T-helper 1 cell treated with Interleukin-12 subunit alpha and Interleukin-12 subunit beta and Interleukin-4 antibody, amounts not matched to agents 30 μg/mL and 1 μg/mL, for 36 hours (primary cell): ENCODE measurements around the gene HSD17B10.

Experiments
- H3K27ac Mint-ChIP-seq: one replicate; pipeline ENCODE4 v1.8.0; 2021; ENCODE audit warnings: mild to moderate bottlenecking, mixed read lengths
- H3K27me3 Mint-ChIP-seq: one replicate; pipeline ENCODE4 v1.8.0; 2021; ENCODE audit warnings: low read depth, mixed read lengths
- H3K36me3 Mint-ChIP-seq: one replicate; pipeline ENCODE4 v1.8.0; 2021; ENCODE audit warnings: low read depth, mixed read lengths
- H3K4me1 Mint-ChIP-seq: one replicate; pipeline ENCODE4 v1.8.0; 2021; ENCODE audit warnings: low read depth, mixed read lengths
- H3K4me3 Mint-ChIP-seq: one replicate; pipeline ENCODE4 v1.8.0; 2021; ENCODE audit warnings: mild to moderate bottlenecking, moderate library complexity, mixed read lengths
- H3K9me3 Mint-ChIP-seq: one replicate; pipeline ENCODE4 v1.8.0; 2021; ENCODE audit warnings: mixed read lengths

Gene HSD17B10

DNA sequence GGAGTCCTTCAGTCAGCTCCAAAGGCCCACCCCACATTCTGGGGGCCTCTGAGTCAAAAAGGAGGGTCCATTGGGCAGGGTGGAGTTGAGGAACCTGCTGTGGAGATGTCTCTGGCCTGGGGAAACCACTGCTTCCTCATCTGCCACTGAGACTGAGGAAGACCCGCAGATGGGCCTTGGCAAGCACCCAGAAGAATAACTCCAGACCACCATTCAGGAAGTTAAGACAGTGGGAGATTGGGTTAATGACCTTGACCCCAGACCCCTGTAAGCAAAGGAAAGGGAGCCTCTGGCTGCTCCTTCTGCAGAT lies 8.1 kb upstream of the HSD17B10 start:
- H3K4me1 Mint-ChIP-seq = peaks cover 17% of the 10 kb centered on the region
- H3K36me3 Mint-ChIP-seq = peaks cover 1% of the 10 kb centered on the region
- no peaks in the 10 kb centered on the region for H3K27me3 Mint-ChIP-seq
- no peak overlapping the region for H3K27ac Mint-ChIP-seq
- H3K4me3 Mint-ChIP-seq = no peak overlapping the region
- no peaks in the 10 kb centered on the region for H3K9me3 Mint-ChIP-seq

GRCh38 chrX:53441531-53442321 lies 7.6 kb upstream of the HSD17B10 start:
- H3K27me3 Mint-ChIP-seq = no peaks in the 10 kb centered on the region
- peak overlapping the region; percentile 82 for H3K4me3 Mint-ChIP-seq
- H3K36me3 Mint-ChIP-seq = peaks cover 1% of the 10 kb centered on the region
- H3K9me3 Mint-ChIP-seq = no peaks in the 10 kb centered on the region
- peaks cover 17% of the 10 kb centered on the region for H3K4me1 Mint-ChIP-seq
- H3K27ac Mint-ChIP-seq = peak overlapping the region; percentile 80

DNA sequence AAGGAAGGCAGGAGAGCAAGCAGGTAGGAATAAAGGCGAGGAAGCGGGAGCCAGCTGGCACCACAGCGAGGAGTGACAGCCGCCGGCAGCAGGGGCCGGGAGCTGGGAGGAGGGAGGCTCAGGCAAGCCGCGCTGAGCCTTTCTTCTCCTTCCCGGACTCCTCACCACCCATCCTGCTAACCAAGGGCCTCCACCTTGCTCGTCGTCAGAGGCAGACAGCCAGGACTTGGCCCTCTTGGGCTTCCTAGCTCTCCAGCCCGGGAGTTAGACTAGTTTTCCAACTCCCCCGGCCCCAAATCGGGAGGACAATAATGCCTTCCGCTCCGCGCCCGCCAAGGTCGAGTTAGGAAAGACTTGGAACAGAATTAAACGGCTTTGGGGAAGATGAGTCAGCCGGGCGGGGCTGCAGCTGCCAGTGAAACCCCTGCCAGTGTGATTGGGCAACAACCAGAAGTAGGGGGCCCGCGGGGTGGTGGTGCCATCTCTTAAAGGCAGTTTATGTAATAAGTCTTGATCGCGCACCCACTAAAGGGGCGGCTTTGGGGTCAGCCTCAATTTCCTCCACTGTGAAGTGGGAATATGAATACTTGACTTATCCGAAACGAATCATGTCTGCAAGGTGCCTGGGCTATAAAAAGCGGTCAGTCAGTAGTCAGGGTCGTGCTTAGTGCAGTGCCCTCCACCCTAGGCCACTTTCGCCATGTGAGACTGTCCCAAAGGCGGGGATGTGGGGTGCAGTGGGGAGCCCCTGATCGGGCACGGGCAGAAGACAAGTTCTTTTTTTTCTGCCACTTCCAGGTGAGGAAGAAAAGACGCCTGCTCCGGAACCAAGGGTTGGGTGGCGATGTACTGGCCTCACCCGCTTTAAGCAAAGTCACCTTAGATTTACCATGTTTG lies 6.7 kb upstream of the HSD17B10 start:
- Mint-ChIP-seq H3K36me3 (peaks cover 1% of the 10 kb centered on the region), H3K27me3 (no peaks in the 10 kb centered on the region), H3K27ac (peak overlapping the region; percentile 83), H3K4me3 (peak overlapping the region; percentile 82), H3K9me3 (no peaks in the 10 kb centered on the region), H3K4me1 (peaks cover 19% of the 10 kb centered on the region)

- Mint-ChIP-seq H3K9me3 (no peaks in the 10 kb centered on the region), H3K4me3 (peak overlapping the region; percentile 75), H3K4me1 (peaks cover 21% of the 10 kb centered on the region), H3K27ac (peak overlapping the region; percentile 83), H3K27me3 (no peaks in the 10 kb centered on the region), H3K36me3 (peaks cover 1% of the 10 kb centered on the region)
These were observed 5.9 kb upstream of the HSD17B10 start for GRCh38 chrX:53440101-53440500.

DNA sequence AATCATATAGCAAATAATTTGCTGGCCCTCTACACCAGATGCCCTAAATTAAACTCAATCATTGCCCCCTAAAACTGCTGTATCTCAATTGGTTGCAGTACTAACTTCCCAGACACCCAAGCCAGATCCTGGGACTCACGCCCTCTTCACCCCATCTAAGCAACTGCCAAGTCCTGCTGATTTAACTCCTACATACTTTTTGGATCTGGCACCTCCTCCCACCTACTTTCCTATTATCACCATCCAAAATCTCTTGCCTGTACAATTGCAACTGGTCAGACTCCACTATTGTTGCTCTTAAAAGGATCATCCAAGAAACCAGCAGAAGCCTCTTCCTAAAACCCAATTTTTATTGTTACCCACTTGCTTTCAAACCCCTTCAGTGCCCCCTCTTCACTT lies 4.7 kb upstream of the HSD17B10 start:
- Mint-ChIP-seq H3K9me3 (no peaks in the 10 kb centered on the region), H3K4me3 (no peak overlapping the region), H3K27ac (peak overlapping the region; percentile 14), H3K4me1 (peaks cover 28% of the 10 kb centered on the region), H3K36me3 (peaks cover 3% of the 10 kb centered on the region), H3K27me3 (no peaks in the 10 kb centered on the region)

- Mint-ChIP-seq H3K4me3 (no peak overlapping the region), H3K27me3 (no peaks in the 10 kb centered on the region), H3K9me3 (no peaks in the 10 kb centered on the region), H3K4me1 (peaks cover 28% of the 10 kb centered on the region), H3K36me3 (peaks cover 3% of the 10 kb centered on the region), H3K27ac (no peak overlapping the region)
These were observed 4.1 kb upstream of the HSD17B10 start for GRCh38 chrX:53438174-53438831.

GRCh38 chrX:53437206-53437605 lies 3.0 kb upstream of the HSD17B10 start:
- H3K27me3 Mint-ChIP-seq = no peaks in the 10 kb centered on the region
- H3K4me1 Mint-ChIP-seq = peaks cover 28% of the 10 kb centered on the region
- H3K4me3 Mint-ChIP-seq = no peak overlapping the region
- no peaks in the 10 kb centered on the region for H3K9me3 Mint-ChIP-seq
- H3K36me3 Mint-ChIP-seq = peaks cover 3% of the 10 kb centered on the region
- H3K27ac Mint-ChIP-seq = no peak overlapping the region

GRCh38 chrX:53435997-53436396 lies 1.8 kb upstream of the HSD17B10 start:
- peaks cover 7% of the 10 kb centered on the region for H3K36me3 Mint-ChIP-seq
- no peaks in the 10 kb centered on the region for H3K27me3 Mint-ChIP-seq
- H3K4me3 Mint-ChIP-seq = no peak overlapping the region
- H3K9me3 Mint-ChIP-seq = no peaks in the 10 kb centered on the region
- H3K4me1 Mint-ChIP-seq = peaks cover 21% of the 10 kb centered on the region
- H3K27ac Mint-ChIP-seq = no peak overlapping the region

- H3K4me1 Mint-ChIP-seq = peaks cover 8% of the 10 kb centered on the region
- no peaks in the 10 kb centered on the region for H3K27me3 Mint-ChIP-seq
- peaks cover 13% of the 10 kb centered on the region for H3K36me3 Mint-ChIP-seq
- H3K4me3 Mint-ChIP-seq = no peak overlapping the region
- no peak overlapping the region for H3K27ac Mint-ChIP-seq
- no peaks in the 10 kb centered on the region for H3K9me3 Mint-ChIP-seq
These were observed 3.9 kb downstream of the HSD17B10 start for GRCh38 chrX:53430231-53430630.

DNA sequence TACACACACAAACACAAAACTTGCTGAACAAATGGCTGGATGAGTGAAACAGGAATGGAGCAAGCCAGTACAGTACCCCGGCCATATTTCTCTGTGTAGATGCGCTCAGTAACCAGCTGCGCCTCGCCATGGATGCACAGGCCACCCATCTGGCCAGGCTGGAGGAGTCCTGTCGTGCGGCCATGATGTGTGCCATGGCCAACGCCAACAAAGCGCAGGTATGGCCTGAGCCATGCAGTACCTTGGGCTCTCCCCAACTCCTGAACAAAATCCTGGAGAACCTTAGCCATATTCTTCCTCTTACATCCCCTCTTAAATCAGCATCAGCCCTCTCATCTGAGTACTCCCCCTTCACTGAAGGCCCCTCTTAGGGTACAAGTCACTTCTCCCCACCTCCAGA lies 4.4 kb downstream of the HSD17B10 start:
- Mint-ChIP-seq H3K9me3 (no peaks in the 10 kb centered on the region), H3K4me1 (peaks cover 4% of the 10 kb centered on the region), H3K27me3 (no peaks in the 10 kb centered on the region), H3K27ac (no peak overlapping the region), H3K36me3 (peaks cover 13% of the 10 kb centered on the region), H3K4me3 (no peak overlapping the region)

DNA sequence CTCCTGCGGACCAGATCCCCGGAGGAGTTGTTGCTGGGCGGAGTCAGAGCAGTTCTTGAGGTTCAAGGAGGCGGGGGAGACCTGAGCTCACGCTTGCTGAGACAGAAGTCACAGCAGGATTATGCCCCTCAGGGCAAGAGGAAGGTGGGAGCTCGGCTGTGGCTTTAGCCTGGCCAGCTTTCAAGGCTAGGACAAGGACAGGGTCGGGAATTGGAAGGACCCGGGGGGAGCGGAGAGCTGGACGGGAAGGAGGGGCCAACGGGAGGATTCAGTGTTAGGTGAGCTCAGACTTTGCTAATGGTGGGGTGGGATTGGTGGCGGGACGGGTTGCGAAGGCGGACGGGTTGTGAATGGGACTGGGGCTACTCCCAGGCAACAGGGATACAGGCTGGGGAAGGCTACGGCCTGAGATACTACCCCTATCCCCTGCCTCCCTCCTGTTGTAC lies 11.3 kb downstream of the HSD17B10 start, which contains the start of gene RIBC1:
TSS of gene RIBC1 (plus strand) at position 13 of the 446 bp plus-strand sequence. CDS start 3,404 bp downstream, outside the sequence.
- peak within 1 kb of the TSS; percentile 98 for H3K27ac Mint-ChIP-seq
- peaks cover 2% of the 10 kb centered on the region for H3K36me3 Mint-ChIP-seq
- H3K9me3 Mint-ChIP-seq = no peaks in the 10 kb centered on the region
- H3K27me3 Mint-ChIP-seq = no peaks in the 10 kb centered on the region
- peaks cover 26% of the 10 kb centered on the region for H3K4me1 Mint-ChIP-seq
- peak within 1 kb of the TSS; percentile 95 for H3K4me3 Mint-ChIP-seq

DNA sequence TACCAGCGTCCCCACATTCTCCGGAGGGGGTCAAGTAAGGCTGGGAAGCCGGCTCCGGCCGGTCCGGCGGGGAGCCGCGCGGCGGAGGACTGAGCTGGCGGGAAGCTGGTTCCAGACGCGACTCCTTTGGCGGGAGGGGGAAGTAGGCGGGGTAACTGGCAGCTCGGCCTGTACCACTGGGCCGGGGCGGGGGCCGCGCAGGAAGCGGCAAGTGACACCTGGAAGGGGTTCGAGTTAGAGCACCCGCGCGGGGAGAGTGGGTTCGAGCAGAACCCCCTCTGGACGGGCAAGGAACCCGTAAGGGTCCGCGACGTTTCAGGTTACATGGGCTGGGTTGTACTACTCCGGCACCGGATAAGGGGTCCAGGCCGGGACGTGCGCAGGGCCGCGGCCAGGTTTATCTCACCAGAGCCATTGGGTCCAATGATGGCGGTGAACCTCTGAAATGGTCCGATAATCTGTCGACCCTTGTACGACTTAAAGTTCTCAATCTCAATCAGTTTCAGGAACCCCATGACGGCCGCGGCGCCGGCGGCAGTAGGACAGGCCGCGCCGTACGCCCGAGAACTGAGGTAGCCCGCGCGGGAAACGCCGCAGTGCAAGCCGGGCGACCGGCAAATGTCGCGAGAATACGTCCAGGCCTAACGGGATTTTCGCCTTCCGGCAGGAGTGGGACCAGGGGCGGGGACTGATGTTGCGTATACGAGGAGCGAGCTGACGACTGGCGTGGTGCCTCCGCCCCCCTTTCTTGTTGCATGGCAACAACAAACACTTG lies 11.9 kb downstream of the HSD17B10 start, which contains the start of gene SMC1A:
TSS of gene SMC1A (minus strand) at position 569 of the 775 bp plus-strand sequence. CDS start at position 515, 54 bp downstream.
- Mint-ChIP-seq H3K9me3 (no peaks in the 10 kb centered on the region), H3K27me3 (no peaks in the 10 kb centered on the region), H3K36me3 (peaks cover 2% of the 10 kb centered on the region), H3K4me1 (peaks cover 28% of the 10 kb centered on the region), H3K27ac (peak within 1 kb of the TSS; percentile 98), H3K4me3 (peak within 1 kb of the TSS; percentile 95)

DNA sequence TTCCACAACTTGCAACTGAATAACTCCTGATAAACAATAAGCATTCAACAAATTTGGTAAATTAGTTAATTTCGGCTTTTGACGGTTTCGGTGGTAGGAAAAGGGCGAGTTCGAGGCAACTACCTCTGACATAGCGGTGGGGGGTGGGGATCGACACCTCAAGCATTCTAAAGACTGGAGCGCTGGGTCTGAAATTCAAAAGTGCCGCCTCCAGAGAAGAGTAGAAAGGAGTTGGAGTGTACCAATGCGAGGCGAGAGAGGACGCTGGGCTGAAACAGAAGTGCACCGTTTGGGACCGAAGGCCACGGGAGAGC lies 12.4 kb downstream of the HSD17B10 start:
- Mint-ChIP-seq H3K27me3 (no peaks in the 10 kb centered on the region), H3K4me3 (peak overlapping the region; percentile 95), H3K9me3 (no peaks in the 10 kb centered on the region), H3K36me3 (peaks cover 2% of the 10 kb centered on the region), H3K4me1 (peaks cover 28% of the 10 kb centered on the region), H3K27ac (peak overlapping the region; percentile 98)

DNA sequence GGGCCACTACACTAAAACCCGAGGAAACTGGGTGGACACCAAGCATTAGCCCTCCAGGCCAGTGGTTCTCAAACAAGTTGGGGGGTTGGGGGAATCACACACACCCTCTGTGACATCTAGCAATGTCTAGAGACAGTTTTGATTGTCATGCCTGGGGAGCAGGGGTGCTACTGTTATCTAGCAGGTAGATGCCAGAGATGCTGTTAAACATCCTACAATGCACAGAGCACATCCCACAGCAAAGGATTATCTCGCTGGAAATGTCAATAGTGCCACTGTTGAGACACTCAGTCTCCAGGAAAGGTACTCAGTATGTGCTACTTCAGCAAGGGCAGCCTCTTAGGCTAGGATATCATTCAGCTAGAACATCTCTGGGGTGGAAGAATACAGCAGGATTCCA lies 13.0 kb downstream of the HSD17B10 start:
- H3K4me1 Mint-ChIP-seq = peaks cover 28% of the 10 kb centered on the region
- H3K27ac Mint-ChIP-seq = peak overlapping the region; percentile 98
- H3K4me3 Mint-ChIP-seq = peak overlapping the region; percentile 95
- H3K9me3 Mint-ChIP-seq = no peaks in the 10 kb centered on the region
- H3K36me3 Mint-ChIP-seq = peaks cover 2% of the 10 kb centered on the region
- no peaks in the 10 kb centered on the region for H3K27me3 Mint-ChIP-seq
